ENCODE results near the gene MGAM2. TPM values are rescaled to one million over a fixed set of nuclear protein-coding genes. Genes with fewer than 3 reads are reported as not detected.

Gene MGAM2
- total and polyA plus RNA-seq, 2 of the 8 experiments (the other 6 are each of a cell fraction or from before 2014, with no cell fraction given): 0.02 TPM; not detected in 1

GRCh38 chr7:142110638-142111037, 880 bp upstream of the MGAM2 start:
- Histone ChIP-seq H2BK12ac (ENCODE audit: low read depth, low read length) (no peak overlapping the region), H4K5ac (ENCODE audit: insufficient read length, low read depth, low read length) (no peak overlapping the region), H3K4me3 (ENCODE audit: extremely low read depth in 1 of 4, insufficient read depth in 2 of 4, low read depth in 3 of 4, low read length in 4 of 4) (no peak overlapping the region), H3K79me2 (ENCODE audit: control insufficient read depth in 1 of 2, insufficient read depth in 2 of 2, low read length in 2 of 2) (no peaks in the 10 kb centered on the region), H3K23ac (ENCODE audit: insufficient read length) (no peak overlapping the region), H4K20me1 (replicated peaks in 1 of 2; ENCODE audit: control insufficient read depth in 1 of 2, insufficient read depth in 2 of 2, low read length in 2 of 2) (no peaks in the 10 kb centered on the region), H2AFZ (ENCODE audit: low read length) (no peak overlapping the region), H4K8ac (ENCODE audit: extremely low read depth, insufficient read depth, low read length) (no peak overlapping the region), H3K27ac (ENCODE audit: low read depth, low read length) (no peak overlapping the region), H2BK5ac (ENCODE audit: low read depth, low read length) (no peak overlapping the region), H3K79me1 (ENCODE audit: low read depth, low read length) (no peaks in the 10 kb centered on the region), H3K18ac (ENCODE audit: extremely low read depth, low read length) (no peak overlapping the region), H3K4ac (replicated peaks; ENCODE audit: insufficient read length, low read depth, low read length) (no peak overlapping the region), H3K4me2 (ENCODE audit: insufficient read depth in 1 of 2, low read depth in 2 of 2, low read length in 2 of 2) (no peak overlapping the region), H2BK15ac (ENCODE audit: low read length) (no peak overlapping the region), H3K14ac (ENCODE audit: insufficient read length) (no peak overlapping the region), H2AK5ac (ENCODE audit: low read depth, low read length) (no peak overlapping the region), H3K27me3 (replicated peaks in 1 of 4; ENCODE audit: control insufficient read depth in 3 of 4, extremely low read depth in 1 of 4, insufficient read depth in 3 of 4, low read length in 3 of 4) (no peaks in the 10 kb centered on the region), H4K91ac (replicated peaks; ENCODE audit: insufficient read length, low read length) (no peak overlapping the region), H3K36me3 (ENCODE audit: control insufficient read depth in 2 of 4, insufficient read depth in 4 of 4, low read length in 3 of 4) (no peaks in the 10 kb centered on the region), H3K4me1 (replicated peaks in 1 of 4; ENCODE audit: control insufficient read depth in 3 of 4, insufficient read depth in 4 of 4, low read length in 3 of 4) (peaks cover 0 to 7% (median 3%) of the 10 kb centered on the region in 4 experiments; a peak in 4 of 7 replicates), H2BK120ac (replicated peaks; ENCODE audit: low read depth, low read length) (no peak overlapping the region), H3K56ac (replicated peaks; ENCODE audit: insufficient read length, low read depth, low read length) (no peak overlapping the region), H3K9me3 (ENCODE audit: insufficient read depth in 2 of 2, low read depth in 1 of 2, low read length in 1 of 2) (no peaks in the 10 kb centered on the region), H2BK20ac (ENCODE audit: low read length) (no peak overlapping the region), H3K9ac (replicated peaks in 1 of 4; ENCODE audit: extremely low read depth in 1 of 4, low read depth in 3 of 4, low read length in 3 of 4) (no peak overlapping the region), H3K23me2 (ENCODE audit: low read depth, low read length) (no peaks in the 10 kb centered on the region; the same call in 1 of the 2 replicates)
- no peak for TF ChIP-seq SP1 (IDR thresholded peaks at IDR 0.05; ENCODE audit: low read depth, low read length)
- TF ChIP-seq CHD2 (IDR thresholded peaks at IDR 0.05; ENCODE audit: low read length): no peak
- TF ChIP-seq ATF3 (IDR thresholded peaks at IDR 0.05; ENCODE audit: insufficient read depth, low read depth, low read length): no peak
- no peak for TF ChIP-seq SIX5 (IDR thresholded peaks at IDR 0.05; ENCODE audit: low read depth, low read length)
- no peak for TF ChIP-seq MAX (IDR thresholded peaks at IDR 0.05)
- TF ChIP-seq CEBPB (IDR thresholded peaks at IDR 0.05; ENCODE audit: low read depth, low read length): no peak
- TF ChIP-seq CTBP2 (IDR thresholded peaks at IDR 0.05; ENCODE audit: borderline replicate concordance, insufficient read depth, insufficient read length, low read length): no peak
- TF ChIP-seq CREB1 (IDR thresholded peaks at IDR 0.05): no peak
- no peak for TF ChIP-seq HDAC2 (IDR thresholded peaks at IDR 0.05; ENCODE audit: borderline replicate concordance in 1 of 2, low read depth in 2 of 2, low read length in 2 of 2)
- no peak for DNase-seq (ENCODE audit: low read depth in 1 of 2, low spot score in 2 of 2)
- ChIA-PET POLR2A (ENCODE audit: partially characterized antibody) (interaction anchor here (0.6 kb wide), 1 partner anchor 14 kb away, joined by 3 read pairs; no protein-coding TSS in a partner anchor), CTCF (ENCODE audit: partially characterized antibody) (interaction anchor here (1.1 to 2.9 kb wide), 5 partner anchors 9 to 137 kb away, joined by 3 to 9 read pairs (median 5); no protein-coding TSS in a partner anchor)
- FAIRE-seq: no peak
- 85% methylated on average over 3 of the region's 3 CpGs; no CpG with 5 or more reads in 1 of the 2 experiments for WGBS, 2 experiments (ENCODE audit: extremely low coverage in 1 of 2, insufficient coverage in 1 of 2, insufficient read length in 1 of 2, insufficient replicate concordance in 2 of 2, low coverage in 1 of 2, low lambda C conversion rate in 2 of 2, missing lambda C conversion rate in 1 of 2)

All from H1 (cell line).